Hepatocyte (in vitro differentiated cells): ENCODE results near the gene SEC63.

ENCODE experiments used
- CTCF ChIP-seq: fragments of 200-600 bp; sonication (generic); IDR thresholded peaks from 2 replicates; pipeline ENCODE4 v1.5.1; 2016; ENCODE audit warnings: antibody characterized with exemption, mild to moderate bottlenecking; ENCODE audit not compliant: poor library complexity
- EZH2 ChIP-seq: fragments of 200-600 bp; sonication (generic); IDR thresholded peaks from 2 replicates; pipeline ENCODE4 v1.6.1; 2016; ENCODE audit warnings: antibody characterized with exemption, mild to moderate bottlenecking, borderline replicate concordance

DNA sequence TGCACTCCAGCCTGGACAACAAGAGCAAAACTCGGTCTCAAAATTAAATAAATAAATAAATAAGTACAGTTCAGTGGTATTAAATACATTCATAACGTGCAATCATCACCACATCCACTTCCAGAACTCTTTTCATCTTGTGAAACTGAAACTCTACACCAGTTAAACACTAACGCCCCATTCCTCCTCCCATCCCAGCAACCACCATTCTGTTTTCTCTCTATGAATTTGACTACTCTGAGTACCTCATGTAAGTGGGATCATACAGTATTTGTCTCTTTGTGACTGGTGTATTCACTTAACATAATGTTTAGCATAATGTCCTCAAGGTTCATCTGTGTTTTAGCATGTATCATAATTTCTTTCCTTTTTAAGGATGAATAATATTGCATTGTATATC lies 104.8 kb downstream of the SEC63 start:
- no peak for TF ChIP-seq CTCF
- no peak for TF ChIP-seq EZH2
